HFFc6 (cell line): ENCODE measurements around the gene CCDC9B. TPM values are rescaled to one million over a fixed set of nuclear protein-coding genes. Genes with fewer than 3 reads are reported as not detected.

Experiments
- DNase-seq: peaks from one replicate; pipeline ENCODE4 v3.0.0-alpha.2; 2018
- H3K27ac Mint-ChIP-seq: 2 replicates; pipeline ENCODE4 v1.8.0; 2020; ENCODE audit warnings: mild to moderate bottlenecking, mixed read lengths
- H3K27me3 Mint-ChIP-seq: 2 replicates; pipeline ENCODE4 v1.8.0; 2021; ENCODE audit warnings: mild to moderate bottlenecking, moderate library complexity, mixed read lengths; ENCODE audit not compliant: insufficient read depth
- H3K36me3 Mint-ChIP-seq: 2 replicates; pipeline ENCODE4 v1.8.0; 2021; ENCODE audit warnings: low read depth, mixed read lengths
- H3K4me1 Mint-ChIP-seq: 2 replicates; pipeline ENCODE4 v1.8.0; 2020; ENCODE audit warnings: low read depth, mixed read lengths
- H3K4me3 Mint-ChIP-seq: 2 replicates; pipeline ENCODE4 v1.8.0; 2020; ENCODE audit warnings: mild to moderate bottlenecking, moderate library complexity, mixed read lengths
- H3K9me3 Mint-ChIP-seq: 2 replicates; pipeline ENCODE4 v1.8.0; 2020; ENCODE audit warnings: mild to moderate bottlenecking, mixed read lengths
- total RNA-seq, 6 experiments: library from RNA; stranded (reverse); fragmentation: NEBNext Ultra II Directional; extraction: Animal tissue kit (Norgen Biotek cat#: 25700); gene quantifications; 2 replicates in 1 of 6; 3 replicates in 5 of 6; pipeline ENCODE4 v1.2.3, GENCODE V29; 2021
- TF ChIP-seq, protein P1 (sequence below): fragments of 200-600 bp; sonication (generic); IDR thresholded peaks from 2 replicates; pipeline ENCODE4 v1.5.0; 2021; ENCODE audit warnings: antibody characterized with exemption, mild to moderate bottlenecking

The CCDC9B gene
- total RNA-seq, 6 experiments from 2014 or later: 54.3 to 92.3 (median 57.9) TPM

DNA sequence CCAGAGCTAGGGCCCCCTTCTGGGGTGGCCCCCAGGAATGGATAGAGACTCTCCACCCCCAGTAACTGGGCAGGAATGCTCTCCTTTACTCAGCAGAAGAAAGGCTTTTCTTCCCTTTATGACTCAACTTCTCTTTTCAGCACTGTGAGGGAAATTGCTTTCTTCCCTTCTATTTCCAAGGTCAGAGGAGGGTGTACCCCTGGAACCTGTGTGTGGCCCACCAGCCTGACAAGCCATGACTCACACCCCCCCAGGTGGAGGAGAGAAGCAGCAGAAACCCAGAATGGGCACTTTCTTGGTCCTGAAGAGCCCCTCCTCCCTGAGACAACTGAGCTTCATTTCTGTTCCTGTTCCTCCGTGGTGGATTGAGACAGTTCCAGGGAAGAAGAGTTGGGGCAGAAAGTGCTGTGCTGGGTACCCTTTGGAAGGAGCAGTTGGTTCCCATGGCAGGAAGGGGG is 55.2 kb downstream of the CCDC9B start:
- H3K4me3 Mint-ChIP-seq: no peak overlapping the region

DNA sequence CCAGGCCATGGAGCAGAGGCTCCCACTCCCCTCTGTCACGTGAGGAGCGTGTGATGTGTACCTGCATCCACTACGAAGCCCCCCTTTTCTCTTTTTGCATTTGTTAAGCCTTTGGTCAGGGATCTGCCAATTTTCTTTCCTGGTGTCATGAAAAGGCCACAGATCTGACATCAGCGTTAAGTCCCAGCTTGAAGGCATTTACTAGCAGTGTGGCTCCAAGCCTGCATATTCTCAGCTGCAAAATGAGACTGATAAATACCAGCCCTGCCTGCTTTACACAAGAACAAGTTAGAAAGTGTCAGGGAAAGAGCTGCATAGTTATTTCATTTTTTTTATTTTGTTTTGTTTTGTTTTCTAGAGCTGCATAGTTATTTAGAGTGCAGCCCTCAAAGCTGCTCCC is 55.6 kb downstream of the CCDC9B start:
- Mint-ChIP-seq H3K9me3 (no peaks in the 10 kb centered on the region), H3K4me1 (peaks cover 13% of the 10 kb centered on the region), H3K4me3 (no peak overlapping the region), H3K27me3 (peaks cover 34% of the 10 kb centered on the region), H3K27ac (no peak overlapping the region), H3K36me3 (no peaks in the 10 kb centered on the region)
- TF ChIP-seq, protein P1, sequence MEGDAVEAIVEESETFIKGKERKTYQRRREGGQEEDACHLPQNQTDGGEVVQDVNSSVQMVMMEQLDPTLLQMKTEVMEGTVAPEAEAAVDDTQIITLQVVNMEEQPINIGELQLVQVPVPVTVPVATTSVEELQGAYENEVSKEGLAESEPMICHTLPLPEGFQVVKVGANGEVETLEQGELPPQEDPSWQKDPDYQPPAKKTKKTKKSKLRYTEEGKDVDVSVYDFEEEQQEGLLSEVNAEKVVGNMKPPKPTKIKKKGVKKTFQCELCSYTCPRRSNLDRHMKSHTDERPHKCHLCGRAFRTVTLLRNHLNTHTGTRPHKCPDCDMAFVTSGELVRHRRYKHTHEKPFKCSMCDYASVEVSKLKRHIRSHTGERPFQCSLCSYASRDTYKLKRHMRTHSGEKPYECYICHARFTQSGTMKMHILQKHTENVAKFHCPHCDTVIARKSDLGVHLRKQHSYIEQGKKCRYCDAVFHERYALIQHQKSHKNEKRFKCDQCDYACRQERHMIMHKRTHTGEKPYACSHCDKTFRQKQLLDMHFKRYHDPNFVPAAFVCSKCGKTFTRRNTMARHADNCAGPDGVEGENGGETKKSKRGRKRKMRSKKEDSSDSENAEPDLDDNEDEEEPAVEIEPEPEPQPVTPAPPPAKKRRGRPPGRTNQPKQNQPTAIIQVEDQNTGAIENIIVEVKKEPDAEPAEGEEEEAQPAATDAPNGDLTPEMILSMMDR: no peak
- DNase-seq: peak; percentile 46

More for the DNA sequence above, 55.2 kb downstream of the CCDC9B start:
- TF ChIP-seq, protein P1: no peak
- peaks cover 13% of the 10 kb centered on the region for H3K4me1 Mint-ChIP-seq
- DNase-seq: no peak
- peaks cover 33% of the 10 kb centered on the region for H3K27me3 Mint-ChIP-seq
- H3K27ac Mint-ChIP-seq: no peak overlapping the region
- no peaks in the 10 kb centered on the region for H3K9me3 Mint-ChIP-seq
- H3K36me3 Mint-ChIP-seq: no peaks in the 10 kb centered on the region

DNA sequence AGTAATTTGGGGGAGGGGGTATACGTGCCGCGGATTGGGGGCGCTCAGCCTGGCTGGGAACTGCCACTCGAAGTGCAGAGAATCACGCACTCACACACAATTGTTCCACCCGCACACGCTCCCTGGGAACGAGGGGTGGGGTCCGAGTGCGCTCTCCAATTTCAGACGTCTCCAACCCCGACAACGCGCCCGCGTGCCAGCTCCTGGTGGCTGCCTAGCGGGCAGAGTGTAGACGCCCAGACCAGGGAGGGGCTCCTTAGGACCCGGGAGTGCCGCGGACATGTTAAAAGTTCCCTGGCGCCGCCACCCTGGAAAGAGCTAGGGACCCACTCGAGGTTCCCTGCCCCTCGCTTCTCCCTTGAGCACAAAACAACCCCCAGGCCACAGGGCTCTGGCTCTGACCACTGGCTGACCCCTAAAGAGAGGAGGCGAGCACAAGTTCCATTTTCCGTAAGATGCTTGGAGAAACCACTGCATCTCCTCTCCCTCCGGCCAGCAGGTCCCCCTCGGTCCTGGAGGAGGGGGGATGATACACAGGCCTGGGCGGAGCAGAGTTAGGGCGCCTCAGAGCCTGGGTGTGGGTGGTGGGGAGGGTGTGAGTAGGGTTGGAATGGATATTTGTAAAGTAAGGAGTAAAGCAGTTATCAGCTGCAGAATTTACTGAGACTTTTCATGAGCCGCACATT is 57.0 kb downstream of the CCDC9B start:
- H3K4me1 Mint-ChIP-seq: peaks cover 13% of the 10 kb centered on the region
- H3K27me3 Mint-ChIP-seq: peaks cover 40% of the 10 kb centered on the region
- H3K36me3 Mint-ChIP-seq: no peaks in the 10 kb centered on the region
- TF ChIP-seq, protein P1: no peak
- H3K4me3 Mint-ChIP-seq: no peak overlapping the region
- H3K9me3 Mint-ChIP-seq: no peaks in the 10 kb centered on the region
- no peak overlapping the region for H3K27ac Mint-ChIP-seq
- DNase-seq: no peak

DNA sequence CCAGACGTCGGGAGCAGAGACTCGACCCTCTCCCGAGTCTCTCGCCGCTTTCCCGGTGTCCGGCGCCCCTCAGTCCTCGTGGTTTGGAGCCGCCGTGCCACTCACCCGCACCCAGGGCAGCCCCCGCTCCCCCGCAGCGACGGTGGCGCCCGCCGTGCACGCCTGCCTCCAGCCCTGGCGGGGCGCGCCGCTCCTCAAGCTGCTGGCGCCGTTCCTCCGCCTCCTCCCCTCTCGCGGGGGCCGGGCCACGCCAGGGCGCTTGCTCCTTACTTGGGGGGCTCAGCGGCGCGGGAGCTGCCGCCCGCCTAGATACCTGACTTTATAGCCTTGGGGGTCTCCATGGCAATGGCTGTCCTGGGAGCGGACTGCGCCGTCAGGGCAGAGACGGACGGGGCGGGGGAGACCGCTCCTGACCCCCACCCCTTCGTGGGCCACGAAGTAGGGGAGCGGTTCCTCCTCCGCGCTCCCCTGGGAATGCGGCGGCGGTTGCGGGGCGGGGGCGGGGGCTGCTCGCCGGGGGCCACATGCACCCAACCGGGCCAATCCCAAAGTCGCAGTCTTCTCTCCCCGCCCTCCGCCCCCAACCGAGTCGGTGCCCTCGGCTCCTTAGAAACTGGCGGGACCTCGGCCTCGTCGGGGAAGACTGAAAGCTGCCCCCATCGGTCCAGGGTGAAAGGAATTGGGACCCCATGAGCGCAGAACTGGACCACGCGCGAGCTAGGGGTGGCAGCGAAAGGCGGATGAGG is 57.7 kb downstream of the CCDC9B start, which contains the start of gene ANKRD63:
ANKRD63 (minus strand) TSS at position 196 of the 746 bp plus-strand sequence. CDS start 478 bp downstream, outside the sequence.
- peaks cover 13% of the 10 kb centered on the region for H3K4me1 Mint-ChIP-seq
- H3K27ac Mint-ChIP-seq: no peak within 1 kb of the TSS
- no peak for DNase-seq
- H3K27me3 Mint-ChIP-seq: peaks cover 44% of the 10 kb centered on the region
- H3K36me3 Mint-ChIP-seq: no peaks in the 10 kb centered on the region
- H3K9me3 Mint-ChIP-seq: no peaks in the 10 kb centered on the region
- TF ChIP-seq, protein P1: no peak
- H3K4me3 Mint-ChIP-seq: no peak within 1 kb of the TSS

DNA sequence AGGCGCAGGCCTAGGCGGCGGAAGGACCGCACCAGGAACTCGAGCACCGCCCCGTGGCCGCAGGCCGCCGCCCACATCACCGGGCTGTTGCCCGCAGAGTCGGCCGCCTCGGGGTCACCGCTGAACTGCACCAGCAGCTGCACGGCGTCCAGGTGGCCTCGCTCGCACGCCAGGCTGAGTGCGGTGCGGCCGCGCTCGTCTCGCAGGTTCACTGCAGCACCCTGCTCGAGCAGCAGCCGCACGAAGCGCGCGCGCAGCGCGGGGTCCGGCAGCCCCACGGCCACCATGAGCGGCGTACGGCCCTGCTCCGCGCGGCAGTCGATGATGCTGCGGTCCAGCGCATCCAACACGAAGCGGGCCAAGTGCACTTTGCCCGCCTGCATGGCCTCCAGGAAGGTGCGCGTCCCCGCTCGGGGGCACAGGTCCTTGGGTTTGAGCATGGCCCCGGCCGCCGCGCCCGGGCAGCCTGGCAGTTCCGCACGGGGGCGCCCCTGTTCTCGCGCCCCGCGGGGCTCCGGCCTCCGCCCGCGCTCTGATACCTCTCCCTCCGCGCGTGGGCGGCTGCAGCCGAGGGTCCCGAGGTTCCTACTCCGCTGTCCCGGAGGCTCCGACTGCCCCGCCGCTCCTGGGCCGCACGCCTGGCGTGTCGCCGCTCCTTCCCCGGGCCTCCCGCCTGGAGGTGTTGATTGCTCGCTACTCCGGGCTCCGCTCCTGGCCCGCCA is 58.4 kb downstream of the CCDC9B start:
- Mint-ChIP-seq H3K4me3 (no peak overlapping the region), H3K36me3 (no peaks in the 10 kb centered on the region), H3K27me3 (peaks cover 43% of the 10 kb centered on the region), H3K9me3 (no peaks in the 10 kb centered on the region), H3K4me1 (peaks cover 13% of the 10 kb centered on the region), H3K27ac (no peak overlapping the region)
- TF ChIP-seq, protein P1: peak; percentile 62
- DNase-seq: no peak
